ENCODE data around the gene SPEM1. TPM values are rescaled to one million over a fixed set of nuclear protein-coding genes. Genes with fewer than 3 reads are reported as not detected.

SPEM1 gene
- total RNA-seq, 4 donors from 2014 or later, result not detected

GRCh38 chr17:7408863-7409262, 11.3 kb upstream of the SPEM1 start:
- no peaks in the 10 kb centered on the region for H3K9me3 ChIP-seq
- TF ChIP-seq, protein P1, sequence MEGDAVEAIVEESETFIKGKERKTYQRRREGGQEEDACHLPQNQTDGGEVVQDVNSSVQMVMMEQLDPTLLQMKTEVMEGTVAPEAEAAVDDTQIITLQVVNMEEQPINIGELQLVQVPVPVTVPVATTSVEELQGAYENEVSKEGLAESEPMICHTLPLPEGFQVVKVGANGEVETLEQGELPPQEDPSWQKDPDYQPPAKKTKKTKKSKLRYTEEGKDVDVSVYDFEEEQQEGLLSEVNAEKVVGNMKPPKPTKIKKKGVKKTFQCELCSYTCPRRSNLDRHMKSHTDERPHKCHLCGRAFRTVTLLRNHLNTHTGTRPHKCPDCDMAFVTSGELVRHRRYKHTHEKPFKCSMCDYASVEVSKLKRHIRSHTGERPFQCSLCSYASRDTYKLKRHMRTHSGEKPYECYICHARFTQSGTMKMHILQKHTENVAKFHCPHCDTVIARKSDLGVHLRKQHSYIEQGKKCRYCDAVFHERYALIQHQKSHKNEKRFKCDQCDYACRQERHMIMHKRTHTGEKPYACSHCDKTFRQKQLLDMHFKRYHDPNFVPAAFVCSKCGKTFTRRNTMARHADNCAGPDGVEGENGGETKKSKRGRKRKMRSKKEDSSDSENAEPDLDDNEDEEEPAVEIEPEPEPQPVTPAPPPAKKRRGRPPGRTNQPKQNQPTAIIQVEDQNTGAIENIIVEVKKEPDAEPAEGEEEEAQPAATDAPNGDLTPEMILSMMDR (IDR thresholded peaks at IDR 0.05), result no peak
- TF ChIP-seq POLR2A (IDR thresholded peaks at IDR 0.05), result no peak
- no peak overlapping the region for H3K27ac ChIP-seq
- WGBS, 2 donors, result 80% methylated on average over 3 of the region's 6 CpGs; no CpG with 5 or more reads in 1 of the 2 donors
- H3K4me1 ChIP-seq, result peaks cover 3 to 22% (median 14%) of the 10 kb centered on the region in 3 donors
- peaks cover 0 to 10% (median 0%) of the 10 kb centered on the region in 4 donors for H3K27me3 ChIP-seq
- no peak overlapping the region for H3K4me3 ChIP-seq
- H3K36me3 ChIP-seq, result peaks cover 0 to 22% (median 0%) of the 10 kb centered on the region in 3 donors
- DNase-seq, result no peak
- intact Hi-C loops (cut with DNase I), result no loop called here

DNA sequence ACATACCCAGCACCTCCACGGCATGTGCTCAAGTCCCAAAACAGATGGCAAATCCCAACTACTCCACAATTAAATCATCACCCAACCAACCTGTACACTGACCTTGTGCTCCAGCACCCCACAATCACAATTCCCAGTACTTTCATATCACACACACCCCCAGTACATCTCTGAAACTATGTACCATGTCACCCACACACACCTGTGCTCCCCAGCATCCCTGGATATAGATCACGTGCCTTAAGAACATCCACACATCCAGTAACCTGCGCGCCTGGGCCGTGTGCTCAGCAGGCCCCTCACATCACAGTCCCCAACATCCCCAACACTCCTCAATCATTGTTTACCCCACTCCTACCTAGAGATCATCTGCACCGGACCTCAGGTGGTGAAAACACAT, 10.4 kb upstream of the SPEM1 start:
- Histone ChIP-seq H3K27ac (no peak overlapping the region), H3K36me3 (peaks cover 0 to 22% (median 0%) of the 10 kb centered on the region in 3 donors), H3K27me3 (peaks cover 0 to 9% (median 0%) of the 10 kb centered on the region in 4 donors), H3K9me3 (no peaks in the 10 kb centered on the region), H3K4me1 (peaks cover 3 to 19% (median 14%) of the 10 kb centered on the region in 3 donors), H3K4me3 (no peak overlapping the region)
- intact Hi-C loops (cut with DNase I), result no loop called here
- 90 to 93% methylated on average over 6 of the region's 6 CpGs for WGBS, 2 donors
- DNase-seq, result no peak
- no peak for TF ChIP-seq POLR2A (IDR thresholded peaks at IDR 0.05)
- TF ChIP-seq, protein P1 (IDR thresholded peaks at IDR 0.05), result no peak

GRCh38 chr17:7410634-7411426, 9.3 kb upstream of the SPEM1 start:
- TF ChIP-seq POLR2A (IDR thresholded peaks at IDR 0.05), result no peak
- TF ChIP-seq, protein P1 (IDR thresholded peaks at IDR 0.05), result no peak
- Histone ChIP-seq H3K27ac (no peak overlapping the region), H3K4me1 (peaks cover under 1 to 8% (median 5%) of the 10 kb centered on the region in 3 donors), H3K4me3 (no peak overlapping the region), H3K27me3 (no peaks in the 10 kb centered on the region), H3K9me3 (no peaks in the 10 kb centered on the region), H3K36me3 (peaks cover 0 to 29% (median 0%) of the 10 kb centered on the region in 3 donors)
- intact Hi-C loops (cut with DNase I), result no loop called here
- DNase-seq, result no peak
- WGBS, 2 donors, result 84 to 95% methylated on average over 12 to 18 of the region's 25 CpGs

DNA sequence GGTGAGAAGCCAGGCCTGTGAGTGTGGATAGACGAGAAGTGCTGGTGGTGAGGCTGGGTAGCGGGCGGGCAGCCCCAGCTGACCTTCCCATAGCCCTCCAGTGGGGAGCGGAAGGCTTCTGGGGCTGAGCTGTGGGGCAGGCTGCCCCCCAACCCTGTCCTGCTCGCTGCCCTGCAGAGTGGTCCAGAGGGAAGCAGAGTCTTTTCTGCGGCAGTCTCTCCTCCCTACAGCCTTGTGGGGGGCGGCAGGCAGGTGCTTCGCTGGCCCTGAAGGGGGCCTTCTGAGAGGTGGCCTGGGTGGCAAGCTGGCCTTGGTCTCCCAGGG, 8.7 kb upstream of the SPEM1 start:
- no peak for TF ChIP-seq POLR2A (IDR thresholded peaks at IDR 0.05)
- TF ChIP-seq, protein P1 (IDR thresholded peaks at IDR 0.05), result no peak
- Histone ChIP-seq H3K36me3 (peaks cover 0 to 32% (median 0%) of the 10 kb centered on the region in 3 donors), H3K4me3 (no peak overlapping the region), H3K4me1 (peaks cover 0 to 2% (median 0%) of the 10 kb centered on the region in 3 donors), H3K27me3 (no peaks in the 10 kb centered on the region), H3K27ac (no peak overlapping the region), H3K9me3 (no peaks in the 10 kb centered on the region)
- no peak for DNase-seq
- intact Hi-C loops (cut with DNase I), result no loop called here
- WGBS, 2 donors, result 96 to 99% methylated on average over 4 to 7 of the region's 8 CpGs

GRCh38 chr17:7413346-7413985, 6.7 kb upstream of the SPEM1 start:
- Histone ChIP-seq H3K4me1 (no peaks in the 10 kb centered on the region), H3K27me3 (no peaks in the 10 kb centered on the region), H3K4me3 (no peak overlapping the region), H3K36me3 (peaks cover 0 to 42% (median 0%) of the 10 kb centered on the region in 3 donors), H3K27ac (no peak overlapping the region), H3K9me3 (no peaks in the 10 kb centered on the region)
- 67% methylated on average over 2 of the region's 6 CpGs; no CpG with 5 or more reads in 1 of the 2 donors for WGBS, 2 donors
- no peak for DNase-seq
- intact Hi-C loops (cut with DNase I), result no loop called here
- no peak for TF ChIP-seq POLR2A (IDR thresholded peaks at IDR 0.05)
- TF ChIP-seq, protein P1 (IDR thresholded peaks at IDR 0.05), result no peak

Data from esophagus squamous epithelium (tissue), 5 donors.